Liver (tissue), 9 donors: ENCODE results near the gene WDFY1. TPM values are rescaled to one million over a fixed set of nuclear protein-coding genes. Genes with fewer than 3 reads are reported as not detected.

ENCODE experiments used
- DNase-seq: peaks from one replicate; pipeline ENCODE4 v3.0.0-alpha.2; 2017; ENCODE audit warnings: low spot score
- H3K27ac ChIP-seq, 2 donors: one replicate each; pipeline ENCODE4 v1.7.0; 2013; ENCODE audit warnings: inconsistent platforms in 2 of 2, low read length in 2 of 2, control low read depth in 1 of 2, low read depth in 1 of 2, mild to moderate bottlenecking in 1 of 2
- H3K27me3 ChIP-seq, 4 donors: one replicate each; pipeline versions ENCODE4 v1.6.1 to v1.7.0; 2013; ENCODE audit warnings: low read length in 3 of 4, inconsistent platforms in 1 of 4, mild to moderate bottlenecking in 1 of 4, moderate library complexity in 1 of 4; ENCODE audit not compliant: control insufficient read depth in 4 of 4, insufficient read depth in 4 of 4
- H3K36me3 ChIP-seq, 4 donors: one replicate each; pipeline versions ENCODE4 v1.6.1 to v1.7.0; 2013; ENCODE audit warnings: low read length in 3 of 4, mild to moderate bottlenecking in 3 of 4, low read depth in 1 of 4, moderate library complexity in 1 of 4; ENCODE audit not compliant: control insufficient read depth in 4 of 4, insufficient read depth in 3 of 4
- H3K4me1 ChIP-seq, 4 donors: one replicate each; pipeline versions ENCODE4 v1.6.1 to v1.7.0; 2013; ENCODE audit warnings: low read length in 3 of 4, mild to moderate bottlenecking in 3 of 4, moderate library complexity in 1 of 4; ENCODE audit not compliant: control insufficient read depth in 4 of 4, insufficient read depth in 4 of 4
- H3K4me3 ChIP-seq, 3 donors: one replicate each; pipeline versions ENCODE4 v1.6.1 to v1.7.0; 2013; ENCODE audit warnings: low read length in 3 of 3, control low read depth in 1 of 3, low read depth in 1 of 3, mild to moderate bottlenecking in 1 of 3
- H3K9ac ChIP-seq, 2 donors: one replicate each; pipeline ENCODE4 v1.7.0; 2013; ENCODE audit warnings: low read length in 2 of 2, mild to moderate bottlenecking in 2 of 2, moderate library complexity in 2 of 2, control low read depth in 1 of 2, low read depth in 1 of 2
- H3K9me3 ChIP-seq, 4 donors: one replicate each; pipeline versions ENCODE4 v1.6.1 to v1.7.0; 2013; ENCODE audit warnings: low read length in 3 of 4; ENCODE audit not compliant: control insufficient read depth in 4 of 4
- EGR1 ChIP-seq, 2 donors: IDR thresholded peaks; 2 replicates each; pipeline ENCODE4 v1.6.1; 2016 to 2018; ENCODE audit warnings: antibody characterized with exemption in 2 of 2, low read depth in 2 of 2
- FOXA1 ChIP-seq: IDR thresholded peaks from 2 replicates; pipeline ENCODE4 v1.6.1; 2016; ENCODE audit warnings: antibody characterized with exemption
- FOXA2 ChIP-seq: IDR thresholded peaks from 2 replicates; pipeline ENCODE4 v1.6.1; 2016; ENCODE audit warnings: antibody characterized with exemption
- GABPA ChIP-seq, 2 donors: IDR thresholded peaks in 1 of 2; conservative IDR thresholded peaks in 1 of 2; 2 replicates each; pipeline ENCODE4 v1.6.1; 2016; ENCODE audit warnings: antibody characterized with exemption in 2 of 2, mild to moderate bottlenecking in 1 of 2, moderate library complexity in 1 of 2
- HNF4A ChIP-seq, 2 donors: conservative IDR thresholded peaks; 2 replicates each; pipeline ENCODE4 v1.6.1; 2016; ENCODE audit warnings: antibody characterized with exemption in 2 of 2, mild to moderate bottlenecking in 2 of 2
- HNF4G ChIP-seq: IDR thresholded peaks from 2 replicates; pipeline ENCODE4 v1.6.1; 2016; ENCODE audit warnings: antibody characterized with exemption
- JUND ChIP-seq, 2 donors: IDR thresholded peaks; 2 replicates each; pipeline ENCODE4 v1.6.1; 2016; ENCODE audit warnings: antibody characterized with exemption in 2 of 2
- NR2F2 ChIP-seq: IDR thresholded peaks from 2 replicates; pipeline ENCODE4 v1.6.1; 2016; ENCODE audit warnings: antibody characterized with exemption
- RAD21 ChIP-seq, 2 donors: IDR thresholded peaks; 2 replicates each; pipeline ENCODE4 v1.6.1; 2016; ENCODE audit warnings: antibody characterized with exemption in 2 of 2, mild to moderate bottlenecking in 2 of 2
- RXRA ChIP-seq, 2 donors: IDR thresholded peaks; 2 replicates each; pipeline ENCODE4 v1.6.1; 2017 to 2018; ENCODE audit warnings: antibody characterized with exemption in 2 of 2, mild to moderate bottlenecking in 1 of 2
- TAF1 ChIP-seq: conservative IDR thresholded peaks from 2 replicates; pipeline ENCODE4 v1.6.1; 2016; ENCODE audit warnings: antibody characterized with exemption, mild to moderate bottlenecking
- YY1 ChIP-seq: IDR thresholded peaks from 2 replicates; pipeline ENCODE4 v1.6.1; 2016; ENCODE audit warnings: antibody characterized with exemption, mild to moderate bottlenecking
- WGBS: extraction: QIAGEN DNeasy Blood & Tissue Kit; methylation state at CpG from one replicate; pipeline ENCODE4 v1.1.7; 2013; 5-methylcytosine and 5-hydroxymethylcytosine counted together
- polyA plus RNA-seq, 2 donors: library from polyadenylated mRNA; stranded (reverse) in 1 of 2; unstranded in 1 of 2; fragments of 200-250 nt in 1 of 2; fragments of >200 nt in 1 of 2; fragmentation: Nextera tagmentation in 1 of 2; extraction: Ambion mirVana in 1 of 2; gene quantifications; one replicate each; pipeline versions ENCODE4 v1.2.1 to v1.2.3, GENCODE V29; 2013 to 2015
- total RNA-seq, 2 donors: library from RNA; depleted of rRNA; stranded (reverse); fragments of >200 nt; gene quantifications; one replicate each; pipeline ENCODE4 v1.2.3, GENCODE V29; 2014
- TF ChIP-seq, protein P1 (sequence below): IDR thresholded peaks from 2 replicates; pipeline ENCODE4 v1.6.1; 2016; ENCODE audit warnings: antibody characterized with exemption
- TF ChIP-seq, protein P2 (sequence below): IDR thresholded peaks from 2 replicates; pipeline ENCODE4 v1.6.1; 2016; ENCODE audit warnings: antibody characterized with exemption, mild to moderate bottlenecking
- TF ChIP-seq, protein P3 (sequence below): IDR thresholded peaks from 2 replicates; pipeline ENCODE4 v1.6.1; 2016; ENCODE audit warnings: antibody characterized with exemption
- TF ChIP-seq, protein P4 (sequence below): IDR thresholded peaks from 2 replicates; pipeline ENCODE4 v1.6.1; 2016; ENCODE audit warnings: antibody characterized with exemption
- TF ChIP-seq, protein P5 (sequence below): fragments of 150-350 bp; IDR thresholded peaks from 2 replicates; pipeline ENCODE4 v1.5.1; 2017; ENCODE audit warnings: improper control_type of control experiment, low read depth, low read length; ENCODE audit not compliant: missing input control
- donor health status: healthy.
- donor health status: healthy.
- donor health status: healthy.
- donor health status: healthy.
- donor health status: healthy.

The WDFY1 gene
- total and polyA plus RNA-seq, 4 donors = 12.0 to 34.2 (median 24.1) TPM

DNA sequence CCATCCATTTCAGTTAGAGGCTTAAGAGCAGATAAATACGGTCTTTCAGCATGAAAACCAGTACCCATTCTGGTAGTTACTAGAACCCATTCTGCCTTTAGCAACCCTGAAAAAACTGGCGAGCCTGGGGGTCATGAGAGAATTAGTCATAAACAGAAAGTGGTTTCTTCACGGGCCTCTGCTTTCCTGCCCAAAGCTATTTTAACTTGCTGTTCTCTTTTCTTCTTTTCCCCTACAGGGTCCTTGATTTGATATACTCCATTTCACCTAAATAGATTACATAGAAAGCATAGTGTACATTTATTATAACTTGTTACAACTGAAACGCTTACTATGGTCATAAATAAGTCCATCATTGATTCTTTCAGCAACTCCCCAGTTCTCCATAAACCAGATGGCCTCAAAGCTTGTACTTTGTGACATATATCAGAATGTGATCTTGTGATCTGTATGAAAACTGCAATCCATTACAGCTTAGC is 48.3 kb downstream of the WDFY1 start:
- H3K9me3 ChIP-seq = no peaks in the 10 kb centered on the region
- no peak overlapping the region for H3K4me3 ChIP-seq
- DNase-seq = no peak
- TF ChIP-seq, protein P1, sequence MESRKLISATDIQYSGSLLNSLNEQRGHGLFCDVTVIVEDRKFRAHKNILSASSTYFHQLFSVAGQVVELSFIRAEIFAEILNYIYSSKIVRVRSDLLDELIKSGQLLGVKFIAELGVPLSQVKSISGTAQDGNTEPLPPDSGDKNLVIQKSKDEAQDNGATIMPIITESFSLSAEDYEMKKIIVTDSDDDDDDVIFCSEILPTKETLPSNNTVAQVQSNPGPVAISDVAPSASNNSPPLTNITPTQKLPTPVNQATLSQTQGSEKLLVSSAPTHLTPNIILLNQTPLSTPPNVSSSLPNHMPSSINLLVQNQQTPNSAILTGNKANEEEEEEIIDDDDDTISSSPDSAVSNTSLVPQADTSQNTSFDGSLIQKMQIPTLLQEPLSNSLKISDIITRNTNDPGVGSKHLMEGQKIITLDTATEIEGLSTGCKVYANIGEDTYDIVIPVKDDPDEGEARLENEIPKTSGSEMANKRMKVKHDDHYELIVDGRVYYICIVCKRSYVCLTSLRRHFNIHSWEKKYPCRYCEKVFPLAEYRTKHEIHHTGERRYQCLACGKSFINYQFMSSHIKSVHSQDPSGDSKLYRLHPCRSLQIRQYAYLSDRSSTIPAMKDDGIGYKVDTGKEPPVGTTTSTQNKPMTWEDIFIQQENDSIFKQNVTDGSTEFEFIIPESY = no peak
- TF ChIP-seq, protein P2, sequence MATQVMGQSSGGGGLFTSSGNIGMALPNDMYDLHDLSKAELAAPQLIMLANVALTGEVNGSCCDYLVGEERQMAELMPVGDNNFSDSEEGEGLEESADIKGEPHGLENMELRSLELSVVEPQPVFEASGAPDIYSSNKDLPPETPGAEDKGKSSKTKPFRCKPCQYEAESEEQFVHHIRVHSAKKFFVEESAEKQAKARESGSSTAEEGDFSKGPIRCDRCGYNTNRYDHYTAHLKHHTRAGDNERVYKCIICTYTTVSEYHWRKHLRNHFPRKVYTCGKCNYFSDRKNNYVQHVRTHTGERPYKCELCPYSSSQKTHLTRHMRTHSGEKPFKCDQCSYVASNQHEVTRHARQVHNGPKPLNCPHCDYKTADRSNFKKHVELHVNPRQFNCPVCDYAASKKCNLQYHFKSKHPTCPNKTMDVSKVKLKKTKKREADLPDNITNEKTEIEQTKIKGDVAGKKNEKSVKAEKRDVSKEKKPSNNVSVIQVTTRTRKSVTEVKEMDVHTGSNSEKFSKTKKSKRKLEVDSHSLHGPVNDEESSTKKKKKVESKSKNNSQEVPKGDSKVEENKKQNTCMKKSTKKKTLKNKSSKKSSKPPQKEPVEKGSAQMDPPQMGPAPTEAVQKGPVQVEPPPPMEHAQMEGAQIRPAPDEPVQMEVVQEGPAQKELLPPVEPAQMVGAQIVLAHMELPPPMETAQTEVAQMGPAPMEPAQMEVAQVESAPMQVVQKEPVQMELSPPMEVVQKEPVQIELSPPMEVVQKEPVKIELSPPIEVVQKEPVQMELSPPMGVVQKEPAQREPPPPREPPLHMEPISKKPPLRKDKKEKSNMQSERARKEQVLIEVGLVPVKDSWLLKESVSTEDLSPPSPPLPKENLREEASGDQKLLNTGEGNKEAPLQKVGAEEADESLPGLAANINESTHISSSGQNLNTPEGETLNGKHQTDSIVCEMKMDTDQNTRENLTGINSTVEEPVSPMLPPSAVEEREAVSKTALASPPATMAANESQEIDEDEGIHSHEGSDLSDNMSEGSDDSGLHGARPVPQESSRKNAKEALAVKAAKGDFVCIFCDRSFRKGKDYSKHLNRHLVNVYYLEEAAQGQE = no peak
- TF ChIP-seq GABPA (IDR thresholded peaks at IDR 0.05 in 1 of 2, conservative IDR thresholded peaks at IDR 0.05 in 1 of 2) = no peak
- H3K27me3 ChIP-seq = no peaks in the 10 kb centered on the region
- peaks cover 9 to 43% (median 23%) of the 10 kb centered on the region in 4 donors for H3K36me3 ChIP-seq
- H3K4me1 ChIP-seq = peaks cover 0 to 2% (median 0%) of the 10 kb centered on the region in 4 donors
- 81% methylated on average over 4 of the region's 4 CpGs for WGBS
- H3K27ac ChIP-seq = no peak overlapping the region
- H3K9ac ChIP-seq = no peak overlapping the region

DNA sequence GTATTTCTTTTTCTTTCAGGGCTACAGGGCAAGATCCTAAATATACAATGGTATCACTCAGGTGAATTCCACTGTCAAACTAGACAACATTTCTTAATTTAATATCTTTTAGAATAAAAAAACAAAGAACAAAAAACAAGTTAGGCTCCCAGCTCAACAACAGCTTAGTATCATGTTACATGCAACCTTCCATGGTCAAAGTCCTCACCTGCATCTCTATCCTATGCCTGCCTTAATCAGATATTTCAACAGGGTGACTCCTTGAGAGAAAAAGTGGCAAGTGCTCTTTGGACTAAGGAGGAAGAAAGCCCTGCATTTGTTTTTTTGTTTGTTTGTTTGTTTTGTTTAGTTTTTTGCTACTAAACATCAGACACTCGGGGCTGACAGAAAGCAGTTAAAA is 50.2 kb downstream of the WDFY1 start:
- Histone ChIP-seq H3K36me3 (peaks cover 6 to 38% (median 17%) of the 10 kb centered on the region in 4 donors), H3K9me3 (no peaks in the 10 kb centered on the region), H3K27me3 (no peaks in the 10 kb centered on the region), H3K27ac (no peak overlapping the region), H3K4me1 (peaks cover 0 to 2% (median 0%) of the 10 kb centered on the region in 4 donors), H3K9ac (no peak overlapping the region), H3K4me3 (no peak overlapping the region)
- no peak for DNase-seq
- WGBS = 93% methylated on average over 1 of the region's 1 CpG
- TF ChIP-seq YY1 (no peak), NR2F2 (no peak), FOXA1 (no peak), HNF4A (conservative IDR thresholded peaks at IDR 0.05) (no peak), RAD21 (IDR thresholded peaks at IDR 0.05) (no peak), EGR1 (IDR thresholded peaks at IDR 0.05; ENCODE audit: low read depth in 2 of 2) (no peak), GABPA (IDR thresholded peaks at IDR 0.05 in 1 of 2, conservative IDR thresholded peaks at IDR 0.05 in 1 of 2) (no peak), TAF1 (no peak), HNF4G (no peak), FOXA2 (no peak), RXRA (IDR thresholded peaks at IDR 0.05) (no peak), JUND (IDR thresholded peaks at IDR 0.05) (no peak)
- TF ChIP-seq, protein P3, sequence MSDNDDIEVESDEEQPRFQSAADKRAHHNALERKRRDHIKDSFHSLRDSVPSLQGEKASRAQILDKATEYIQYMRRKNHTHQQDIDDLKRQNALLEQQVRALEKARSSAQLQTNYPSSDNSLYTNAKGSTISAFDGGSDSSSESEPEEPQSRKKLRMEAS = no peak
- TF ChIP-seq, protein P4, sequence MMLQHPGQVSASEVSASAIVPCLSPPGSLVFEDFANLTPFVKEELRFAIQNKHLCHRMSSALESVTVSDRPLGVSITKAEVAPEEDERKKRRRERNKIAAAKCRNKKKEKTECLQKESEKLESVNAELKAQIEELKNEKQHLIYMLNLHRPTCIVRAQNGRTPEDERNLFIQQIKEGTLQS = no peak
- TF ChIP-seq, protein P1 = no peak
- TF ChIP-seq, protein P5, sequence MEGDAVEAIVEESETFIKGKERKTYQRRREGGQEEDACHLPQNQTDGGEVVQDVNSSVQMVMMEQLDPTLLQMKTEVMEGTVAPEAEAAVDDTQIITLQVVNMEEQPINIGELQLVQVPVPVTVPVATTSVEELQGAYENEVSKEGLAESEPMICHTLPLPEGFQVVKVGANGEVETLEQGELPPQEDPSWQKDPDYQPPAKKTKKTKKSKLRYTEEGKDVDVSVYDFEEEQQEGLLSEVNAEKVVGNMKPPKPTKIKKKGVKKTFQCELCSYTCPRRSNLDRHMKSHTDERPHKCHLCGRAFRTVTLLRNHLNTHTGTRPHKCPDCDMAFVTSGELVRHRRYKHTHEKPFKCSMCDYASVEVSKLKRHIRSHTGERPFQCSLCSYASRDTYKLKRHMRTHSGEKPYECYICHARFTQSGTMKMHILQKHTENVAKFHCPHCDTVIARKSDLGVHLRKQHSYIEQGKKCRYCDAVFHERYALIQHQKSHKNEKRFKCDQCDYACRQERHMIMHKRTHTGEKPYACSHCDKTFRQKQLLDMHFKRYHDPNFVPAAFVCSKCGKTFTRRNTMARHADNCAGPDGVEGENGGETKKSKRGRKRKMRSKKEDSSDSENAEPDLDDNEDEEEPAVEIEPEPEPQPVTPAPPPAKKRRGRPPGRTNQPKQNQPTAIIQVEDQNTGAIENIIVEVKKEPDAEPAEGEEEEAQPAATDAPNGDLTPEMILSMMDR = no peak
